K562 (cell line): ENCODE results near the gene CRPPA. TPM values are rescaled to one million over a fixed set of nuclear protein-coding genes. Genes with fewer than 3 reads are reported as not detected.
A peak's percentile ranks its signal among the peaks of the same experiment; 100 is the strongest.

Experiments used
- ATAC-seq: fragments of 200-7000 bp; cut with Tn5 transposase; 3 replicates; pipeline ENCODE4 v1.9.1; 2020; ENCODE audit warnings: moderate library complexity
- BruUV-seq: library from RNA; stranded (reverse); fragments of 400-500 nt; replicated peaks from 2 replicates; lab custom pipeline; 2021; lab: Mats Ljungman, UMichigan
- CTCF ChIA-PET: fragments of 300-600 bp; formaldehyde crosslinking; extraction: SDS; loops from one replicate; lab custom pipeline; 2021; ENCODE audit warnings: low intra/inter-chr PET ratio; lab: Yijun Ruan, JAX
- POLR2A ChIA-PET: fragments of 300-600, 350-650 bp; sonication (Branson Sonifier 250); formaldehyde crosslinking; extraction: SDS; loops from one replicate; lab custom pipeline; 2021; ENCODE audit warnings: antibody characterized with exemption, inconsistent platforms; lab: Yijun Ruan, JAX
- DNase-seq, 4 experiments: peaks; one replicate each; pipeline versions ENCODE4 v3.0.0 to v3.0.0-alpha.2; 2011 to 2018; ENCODE audit warnings: low spot score in 3 of 4, mixed read lengths in 3 of 4; ENCODE audit errors: extremely low read depth in 1 of 4
- FAIRE-seq: peaks from 2 replicates; lab custom pipeline; 2011; peaks lifted over from hg19 to GRCh38; lab: Jason Lieb, UNC
- H2AFZ ChIP-seq: 2 replicates; pipeline ENCODE4 v1.6.0; 2011; ENCODE audit warnings: low read depth, low read length, control low read depth, inconsistent platforms
- H3K27ac ChIP-seq: fragments of 200-600 bp; 3 replicates; pipeline ENCODE4 v1.8.0; 2011; ENCODE audit warnings: low read depth, mild to moderate bottlenecking, control low read depth, inconsistent platforms, low read length, moderate library complexity, mixed read lengths; ENCODE audit errors: extremely low read depth
- H3K27me3 ChIP-seq, 2 experiments: fragments of 300-600 bp in 1 of 2; 2 replicates in 1 of 2; 3 replicates in 1 of 2; pipeline versions ENCODE4 v1.6.0 to v1.8.0; 2011; ENCODE audit warnings: inconsistent platforms in 2 of 2, low read length in 2 of 2, mild to moderate bottlenecking in 1 of 2, mixed read lengths in 1 of 2, moderate library complexity in 1 of 2; ENCODE audit not compliant: control insufficient read depth in 2 of 2, insufficient read depth in 2 of 2
- H3K36me3 ChIP-seq: fragments of 300-600 bp; 3 replicates; pipeline ENCODE4 v1.8.0; 2011; ENCODE audit warnings: mild to moderate bottlenecking, low read length, inconsistent platforms; ENCODE audit not compliant: control insufficient read depth, insufficient read depth
- H3K4me1 ChIP-seq, 2 experiments: fragments of 200-600 bp in 1 of 2; replicated peaks in 1 of 2; 2 replicates in 1 of 2; 3 replicates in 1 of 2; pipeline versions ENCODE4 v1.5.1 to v1.8.0; 2011; ENCODE audit warnings: inconsistent platforms in 2 of 2, low read length in 2 of 2, mild to moderate bottlenecking in 1 of 2, mixed read lengths in 1 of 2, moderate library complexity in 1 of 2; ENCODE audit not compliant: control insufficient read depth in 2 of 2, insufficient read depth in 2 of 2
- H3K4me2 ChIP-seq: 2 replicates; pipeline ENCODE4 v1.6.1; 2011; ENCODE audit warnings: low read length, control low read depth, inconsistent platforms, mixed read lengths; ENCODE audit not compliant: insufficient read depth
- H3K4me3 ChIP-seq: fragments of 200-600 bp; sonication (generic), shearing (Covaris generic); 2 replicates; pipeline ENCODE4 v1.5.1; 2016; ENCODE audit warnings: control low read depth, inconsistent platforms
- H3K79me2 ChIP-seq: fragments of 200-600 bp; 3 replicates; pipeline ENCODE4 v1.8.0; 2011; ENCODE audit warnings: low read length, inconsistent platforms; ENCODE audit not compliant: control insufficient read depth, insufficient read depth
- H3K9ac ChIP-seq, 2 experiments: 2 replicates each; pipeline versions ENCODE4 v1.6.0 to v1.6.1; 2011; ENCODE audit warnings: low read depth in 2 of 2, low read length in 2 of 2, control low read depth in 1 of 2, inconsistent platforms in 1 of 2, mild to moderate bottlenecking in 1 of 2, mixed read lengths in 1 of 2; ENCODE audit not compliant: insufficient read depth in 1 of 2
- H3K9me1 ChIP-seq: one replicate; pipeline ENCODE4 v1.6.0; 2011; ENCODE audit warnings: inconsistent platforms, mild to moderate bottlenecking, low read length, moderate library complexity; ENCODE audit not compliant: control insufficient read depth, insufficient read depth
- H3K9me3 ChIP-seq: replicated peaks from 2 replicates; pipeline ENCODE4 v1.5.1; 2011; ENCODE audit warnings: low read depth, low read length, inconsistent platforms; ENCODE audit not compliant: control insufficient read depth, insufficient read depth
- H4K20me1 ChIP-seq: replicated peaks from 2 replicates; pipeline ENCODE4 v1.6.1; 2011; ENCODE audit warnings: low read length, inconsistent platforms, mixed read lengths; ENCODE audit not compliant: control insufficient read depth, insufficient read depth
- ARID3A ChIP-seq: IDR thresholded peaks from 2 replicates; pipeline ENCODE4 v1.6.1; 2012; ENCODE audit warnings: low read depth, low read length, improper control_type of control experiment, borderline replicate concordance
- ATF2 ChIP-seq: sonication (generic); formaldehyde crosslinking; IDR thresholded peaks from 2 replicates; pipeline ENCODE4 v1.8.1; 2022; ENCODE audit warnings: missing genetic modification reagents
- CBX1 ChIP-seq: sonication (generic); IDR thresholded peaks from 2 replicates; pipeline ENCODE4 v1.6.1; 2016; ENCODE audit warnings: antibody characterized with exemption, low read depth, mild to moderate bottlenecking
- CGGBP1 ChIP-seq: fragments of 250-450 bp; sonication (Bioruptor Pico); IDR thresholded peaks from 2 replicates; pipeline ENCODE4 v1.9.0; 2021; ENCODE audit warnings: mild to moderate bottlenecking
- EHMT2 ChIP-seq: fragments of 450-650 bp; IDR thresholded peaks from 2 replicates; pipeline ENCODE4 v1.6.1; 2018; ENCODE audit warnings: antibody characterized with exemption
- ELF1 ChIP-seq: fragments of 200-800 bp; sonication (Bioruptor generic); IDR thresholded peaks from 2 replicates; pipeline ENCODE4 v1.6.1; 2016; ENCODE audit warnings: missing genetic modification characterization, missing compliant biosample characterization
- HOXB6 ChIP-seq: fragments of 250-450 bp; sonication (Bioruptor Pico); IDR thresholded peaks from 2 replicates; pipeline ENCODE4 v1.5.1; 2022; ENCODE audit warnings: mild to moderate bottlenecking, borderline replicate concordance
- NCOA4 ChIP-seq: fragments of 450-650 bp; IDR thresholded peaks from 2 replicates; pipeline ENCODE4 v1.6.1; 2018; ENCODE audit warnings: mild to moderate bottlenecking; ENCODE audit not compliant: partially characterized antibody
- PCBP2 ChIP-seq: fragments of 200-400 bp; formaldehyde crosslinking; IDR thresholded peaks from 2 replicates; pipeline ENCODE4 v1.6.1; 2018; ENCODE audit warnings: low read length, low read depth, mild to moderate bottlenecking, moderate library complexity; ENCODE audit not compliant: poor library complexity, severe bottlenecking
- RBBP5 ChIP-seq: fragments of 200-600 bp; sonication (generic); IDR thresholded peaks from 2 replicates; pipeline ENCODE4 v1.6.1; 2012; ENCODE audit warnings: borderline replicate concordance, mild to moderate bottlenecking, low read length, control low read depth, inconsistent platforms; ENCODE audit not compliant: insufficient read depth, poor library complexity, severe bottlenecking
- RBM25 ChIP-seq: fragments of 200-400 bp; formaldehyde crosslinking; IDR thresholded peaks from 2 replicates; pipeline ENCODE4 v1.6.1; 2018; ENCODE audit warnings: low read length, low read depth, moderate library complexity; ENCODE audit not compliant: severe bottlenecking
- ZNF197 ChIP-seq: fragments of 200-800 bp; sonication (Bioruptor generic); IDR thresholded peaks from 2 replicates; pipeline ENCODE4 v1.6.1; 2016; ENCODE audit warnings: low read depth, missing genetic modification characterization, missing compliant biosample characterization
- WGBS: fragments of 100-300 bp; shearing (Covaris generic); methylation state at CpG from one replicate; pipeline ENCODE4 v1.1.6; 2016; ENCODE audit warnings: low coverage, mixed read lengths; ENCODE audit not compliant: insufficient coverage; ENCODE audit errors: missing lambda C conversion rate; 5-methylcytosine and 5-hydroxymethylcytosine counted together
- in situ Hi-C: fragments of 300-500 bp; cut with MboI; formaldehyde crosslinking; loops from 4 replicates; pipeline ENCODE4 v1.15.0; 2018; ENCODE audit warnings: inconsistent platforms, mixed read lengths
- intact Hi-C: fragments of 100-400 bp; cut with micrococcal nuclease; formaldehyde crosslinking; loops from 2 replicates; pipeline ENCODE4 v1.14.2; 2022
- polyA plus RNA-seq, 8 experiments: library from polyadenylated mRNA; depleted of rRNA in 4 of 8; stranded (reverse) in 5 of 8; unstranded in 3 of 8; fragments of >200 nt; fragmentation: Nextera tagmentation in 2 of 8; fragmentation: Illumina TruSeq in 1 of 8; extraction: Ambion mirVana in 2 of 8; extraction: Trizol in 1 of 8; gene quantifications; 2 replicates each; pipeline versions ENCODE4 v1.2.1 to v1.2.3, GENCODE V29; 2011 to 2014; ENCODE audit warnings: inconsistent platforms in 1 of 8, missing spikeins in 1 of 8
- total RNA-seq, 7 experiments: library from RNA; depleted of rRNA in 6 of 7; stranded (reverse); fragments of >200 nt in 6 of 7; fragmentation: Illumina TruSeq in 2 of 7; extraction: Trizol in 2 of 7; gene quantifications; 2 replicates each; pipeline versions ENCODE4 v1.2.1 to v1.2.3, GENCODE V29; 2011 to 2021; ENCODE audit warnings: low replicate concordance in 1 of 7

CRPPA gene
- total and polyA plus RNA-seq, 9 of the 15 experiments (the other 6 are each of a cell fraction or from before 2014, with no cell fraction given), result 3.9 to 14.4 (median 7.8) TPM

GRCh38 chr7:16423761-16424160, 2.4 kb upstream of the CRPPA start:
- POLR2A ChIA-PET, result interaction anchor here (0.6 to 1.4 kb wide), 2 partner anchors 10 to 42 kb away, joined by 3 to 5 read pairs; partner anchors contain the start of gene SOSTDC1

DNA sequence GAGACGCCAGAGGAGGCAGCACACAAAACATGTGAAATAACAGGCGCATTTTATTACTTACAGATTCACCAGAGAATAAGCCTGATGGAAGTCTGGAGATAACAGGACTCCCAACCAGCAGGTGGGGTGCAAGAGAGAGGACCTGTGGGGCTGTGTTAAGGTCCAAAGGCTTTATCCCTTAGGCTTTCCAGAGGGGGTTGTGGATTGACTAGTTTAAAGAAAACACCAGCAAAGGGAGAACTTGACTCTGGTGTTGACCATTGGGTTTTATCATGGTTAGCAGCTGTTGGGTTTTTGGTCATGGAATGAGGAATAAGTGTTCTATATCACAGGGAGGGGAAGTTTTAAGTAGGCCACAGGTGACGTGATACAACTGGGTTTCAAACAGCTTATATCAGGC, 1.6 kb upstream of the CRPPA start:
- peaks cover 18 to 26% of the 10 kb centered on the region in 2 experiments for H3K4me1 ChIP-seq
- no peaks in the 10 kb centered on the region for H3K9me1 ChIP-seq
- H3K9ac ChIP-seq, result peak overlapping the region; percentile 14 to 71; a peak in 2 of 4 replicates
- DNase-seq (peak; percentile 34 to 73 (median 46)), ATAC-seq (peak; percentile 2; the same call in 2 of the 3 replicates), FAIRE-seq (peak; percentile 75)
- in situ Hi-C loops (no loop called here), intact Hi-C loops (loop anchor here (5.0 to 10.0 kb wide), 2 partner anchors 224 to 332 kb away; partner anchors contain the start of genes ANKMY2, BZW2 and TSPAN13)
- WGBS, result 19% methylated on average over 3 of the region's 3 CpGs
- POLR2A ChIA-PET, result interaction anchor here (1.4 kb wide), 1 partner anchor 43 kb away, joined by 5 read pairs; the partner anchor contains the start of gene SOSTDC1
- H3K4me3 ChIP-seq, result no peak overlapping the region
- BruUV-seq, result no TSS peak
- CTCF ChIA-PET, result no interaction called here
- H3K27ac ChIP-seq, result peak overlapping the region; percentile 30
- no peaks in the 10 kb centered on the region for H4K20me1 ChIP-seq
- peak overlapping the region; percentile 97 for H2AFZ ChIP-seq
- peaks cover 42% of the 10 kb centered on the region for H3K79me2 ChIP-seq
- H3K36me3 ChIP-seq, result no peaks in the 10 kb centered on the region; the same call in 2 of the 3 replicates
- peak overlapping the region; percentile 19 for H3K4me2 ChIP-seq
- H3K9me3 ChIP-seq, result no peaks in the 10 kb centered on the region
- no peaks in the 10 kb centered on the region for H3K27me3 ChIP-seq
- TF ChIP-seq CGGBP1 (CRISPR knock-in tag) (no peak), EHMT2 (peak; percentile 73; the same call in 1 of the 2 replicates), ATF2 (CRISPR knock-in tag) (no peak), RBM25 (no peak), ARID3A (no peak), PCBP2 (no peak), NCOA4 (no peak), HOXB6 (CRISPR knock-in tag) (no peak), ELF1 (tag) (no peak), CBX1 (no peak)

More at GRCh38 chr7:16423761-16424160, 2.4 kb upstream of the CRPPA start:
- H3K27ac ChIP-seq, result no peak overlapping the region
- in situ Hi-C loops (no loop called here), intact Hi-C loops (loop anchor here (5.0 to 10.0 kb wide), 2 partner anchors 224 to 331 kb away; partner anchors contain the start of genes ANKMY2, BZW2 and TSPAN13)
- FAIRE-seq, result no peak
- H3K36me3 ChIP-seq, result no peaks in the 10 kb centered on the region
- no peak overlapping the region for H3K4me3 ChIP-seq
- CTCF ChIA-PET, result no interaction called here
- H3K27me3 ChIP-seq, result no peaks in the 10 kb centered on the region
- H3K4me1 ChIP-seq, result peaks cover 18 to 27% of the 10 kb centered on the region in 2 experiments
- ATAC-seq, result no peak
- H3K9ac ChIP-seq, result no peak overlapping the region
- no peaks in the 10 kb centered on the region for H3K9me1 ChIP-seq
- peaks cover 34% of the 10 kb centered on the region for H3K79me2 ChIP-seq
- no TSS peak for BruUV-seq
- no peaks in the 10 kb centered on the region for H4K20me1 ChIP-seq
- no peak for DNase-seq
- no peak overlapping the region for H3K4me2 ChIP-seq
- WGBS, result 70% methylated on average over 1 of the region's 1 CpG
- TF ChIP-seq RBBP5, result no peak
- TF ChIP-seq ZNF197 (CRISPR knock-in tag), result no peak
- H2AFZ ChIP-seq, result no peak overlapping the region
- no peaks in the 10 kb centered on the region for H3K9me3 ChIP-seq
